Muscle layer of duodenum (tissue), 2 donors: ENCODE results near the gene ACVR1B.

Source experiments
- H3K27ac ChIP-seq: one replicate; pipeline ENCODE4 v1.7.0; 2013; ENCODE audit warnings: mild to moderate bottlenecking, low read length
- H3K27me3 ChIP-seq: one replicate; pipeline ENCODE4 v1.7.0; 2013; ENCODE audit warnings: low read depth, mild to moderate bottlenecking, control low read depth, low read length
- H3K36me3 ChIP-seq, 2 donors: one replicate each; pipeline ENCODE4 v1.7.0; 2013; ENCODE audit warnings: low read length in 2 of 2, control low read depth in 1 of 2, mild to moderate bottlenecking in 1 of 2; ENCODE audit not compliant: insufficient read depth in 2 of 2, control insufficient read depth in 1 of 2
- H3K4me1 ChIP-seq, 2 donors: one replicate each; pipeline ENCODE4 v1.7.0; 2013; ENCODE audit warnings: low read length in 2 of 2, mild to moderate bottlenecking in 2 of 2, control low read depth in 1 of 2, moderate library complexity in 1 of 2; ENCODE audit not compliant: insufficient read depth in 2 of 2, control insufficient read depth in 1 of 2
- H3K4me3 ChIP-seq, 2 donors: one replicate each; pipeline ENCODE4 v1.7.0; 2013; ENCODE audit warnings: low read length in 2 of 2, low read depth in 1 of 2, mild to moderate bottlenecking in 1 of 2
- H3K9me3 ChIP-seq, 2 donors: one replicate each; pipeline ENCODE4 v1.7.0; 2013; ENCODE audit warnings: low read length in 2 of 2, control low read depth in 1 of 2, mild to moderate bottlenecking in 1 of 2; ENCODE audit not compliant: control insufficient read depth in 1 of 2
- donor health status: healthy.

The ACVR1B gene

GRCh38 chr12:51960488-51960887 is 9.0 kb downstream of the ACVR1B start:
- Histone ChIP-seq H3K4me3 (no peak overlapping the region), H3K4me1 (peaks cover 17 to 33% of the 10 kb centered on the region in 2 donors), H3K36me3 (no peaks in the 10 kb centered on the region), H3K27me3 (no peaks in the 10 kb centered on the region), H3K27ac (peak overlapping the region; percentile 58), H3K9me3 (no peaks in the 10 kb centered on the region)

- Histone ChIP-seq H3K36me3 (no peaks in the 10 kb centered on the region), H3K9me3 (no peaks in the 10 kb centered on the region), H3K4me3 (no peak overlapping the region), H3K27ac (peak overlapping the region; percentile 58), H3K4me1 (peaks cover 13 to 33% of the 10 kb centered on the region in 2 donors), H3K27me3 (no peaks in the 10 kb centered on the region)
Observed at GRCh38 chr12:51960890-51961289, 9.4 kb downstream of the ACVR1B start.

- Histone ChIP-seq H3K9me3 (no peaks in the 10 kb centered on the region), H3K27ac (peak overlapping the region; percentile 78), H3K4me1 (peaks cover 9 to 33% of the 10 kb centered on the region in 2 donors), H3K36me3 (no peaks in the 10 kb centered on the region), H3K4me3 (peak overlapping the region in 1 of 2 donors; percentile 7), H3K27me3 (no peaks in the 10 kb centered on the region)
Observed at GRCh38 chr12:51961834-51962233, 10.3 kb downstream of the ACVR1B start.

- H3K27ac ChIP-seq = peak overlapping the region; percentile 78
- H3K9me3 ChIP-seq = no peaks in the 10 kb centered on the region
- no peaks in the 10 kb centered on the region for H3K36me3 ChIP-seq
- no peaks in the 10 kb centered on the region for H3K27me3 ChIP-seq
- peaks cover 5 to 33% of the 10 kb centered on the region in 2 donors for H3K4me1 ChIP-seq
- no peak overlapping the region for H3K4me3 ChIP-seq
Observed at GRCh38 chr12:51962737-51963136, 11.2 kb downstream of the ACVR1B start.

GRCh38 chr12:51963477-51963876 is 12.0 kb downstream of the ACVR1B start:
- H3K36me3 ChIP-seq = no peaks in the 10 kb centered on the region
- no peak overlapping the region for H3K4me3 ChIP-seq
- H3K4me1 ChIP-seq = peaks cover 0 to 33% of the 10 kb centered on the region in 2 donors
- H3K27me3 ChIP-seq = no peaks in the 10 kb centered on the region
- H3K27ac ChIP-seq = no peak overlapping the region
- no peaks in the 10 kb centered on the region for H3K9me3 ChIP-seq

- Histone ChIP-seq H3K4me1 (peaks cover 27 to 32% of the 10 kb centered on the region in 2 donors), H3K27ac (no peak overlapping the region), H3K9me3 (no peaks in the 10 kb centered on the region), H3K4me3 (no peak overlapping the region), H3K27me3 (no peaks in the 10 kb centered on the region), H3K36me3 (no peaks in the 10 kb centered on the region)
Observed at GRCh38 chr12:51969643-51970042, 18.1 kb downstream of the ACVR1B start.

GRCh38 chr12:51970904-51971646 is 19.6 kb downstream of the ACVR1B start:
- Histone ChIP-seq H3K4me1 (peaks cover 28 to 34% of the 10 kb centered on the region in 2 donors), H3K9me3 (no peaks in the 10 kb centered on the region), H3K27ac (no peak overlapping the region), H3K36me3 (peaks cover 8 to 9% of the 10 kb centered on the region in 2 donors), H3K27me3 (no peaks in the 10 kb centered on the region), H3K4me3 (no peak overlapping the region)

GRCh38 chr12:51971679-51972421 is 20.4 kb downstream of the ACVR1B start:
- Histone ChIP-seq H3K27me3 (no peaks in the 10 kb centered on the region), H3K9me3 (no peaks in the 10 kb centered on the region), H3K36me3 (peaks cover 15 to 16% of the 10 kb centered on the region in 2 donors), H3K4me1 (peaks cover 28 to 34% of the 10 kb centered on the region in 2 donors), H3K27ac (peak overlapping the region; percentile 56), H3K4me3 (no peak overlapping the region)

- no peaks in the 10 kb centered on the region for H3K27me3 ChIP-seq
- H3K4me3 ChIP-seq = no peak overlapping the region
- peaks cover 17 to 18% of the 10 kb centered on the region in 2 donors for H3K36me3 ChIP-seq
- peak overlapping the region; percentile 56 for H3K27ac ChIP-seq
- no peaks in the 10 kb centered on the region for H3K9me3 ChIP-seq
- peaks cover 28 to 34% of the 10 kb centered on the region in 2 donors for H3K4me1 ChIP-seq
Observed at GRCh38 chr12:51972422-51972812, 20.9 kb downstream of the ACVR1B start.

GRCh38 chr12:51972849-51973273 is 21.4 kb downstream of the ACVR1B start:
- peak overlapping the region; percentile 56 for H3K27ac ChIP-seq

GRCh38 chr12:51973560-51973959 is 22.1 kb downstream of the ACVR1B start:
- Histone ChIP-seq H3K4me1 (peaks cover 28 to 34% of the 10 kb centered on the region in 2 donors), H3K4me3 (no peak overlapping the region), H3K36me3 (peaks cover 17 to 18% of the 10 kb centered on the region in 2 donors), H3K27ac (peak overlapping the region; percentile 48), H3K9me3 (no peaks in the 10 kb centered on the region), H3K27me3 (no peaks in the 10 kb centered on the region)

More at GRCh38 chr12:51972849-51973273, 21.4 kb downstream of the ACVR1B start:
- H3K27me3 ChIP-seq = no peaks in the 10 kb centered on the region
- H3K9me3 ChIP-seq = no peaks in the 10 kb centered on the region
- peaks cover 28 to 34% of the 10 kb centered on the region in 2 donors for H3K4me1 ChIP-seq
- peaks cover 17 to 18% of the 10 kb centered on the region in 2 donors for H3K36me3 ChIP-seq
- no peak overlapping the region for H3K4me3 ChIP-seq
